SK-N-SH treated with all-trans-retinoic acid at 6 μM for 48 hours (cell line): ENCODE results near the gene PRKCI.
"Not testable (repeated sequence)": the region's sequence is repeated elsewhere in the genome, so short reads cannot be mapped to it uniquely, and the experiment has no call there.

Experiments
- ATAC-seq: fragments of 200-7000 bp; cut with Tn5 transposase; 3 replicates; pipeline ENCODE4 v1.9.1; 2020; ENCODE audit warnings: mild to moderate bottlenecking, moderate library complexity
- ARNTL ChIP-seq: fragments of 450-650 bp; formaldehyde crosslinking; IDR thresholded peaks from 2 replicates; pipeline ENCODE4 v1.5.0; 2020; ENCODE audit warnings: low read depth, mild to moderate bottlenecking, moderate library complexity, borderline replicate concordance
- BACH2 ChIP-seq: fragments of 250-450 bp; sonication (Bioruptor Pico); IDR thresholded peaks from 2 replicates; pipeline ENCODE4 v1.9.0; 2021; ENCODE audit warnings: mild to moderate bottlenecking, borderline replicate concordance
- CREB5 ChIP-seq: fragments of 250-450 bp; sonication (Bioruptor Pico); IDR thresholded peaks from 2 replicates; pipeline ENCODE4 v1.5.1; 2020; ENCODE audit warnings: low read depth, mild to moderate bottlenecking, moderate library complexity
- CSDC2 ChIP-seq: fragments of 250-450 bp; sonication (Bioruptor Pico); IDR thresholded peaks from 2 replicates; pipeline ENCODE4 v1.5.0; 2020; ENCODE audit warnings: mild to moderate bottlenecking, moderate library complexity
- CSRNP3 ChIP-seq: fragments of 250-450 bp; sonication (Bioruptor Pico); IDR thresholded peaks from 2 replicates; pipeline ENCODE4 v1.5.1; 2021; ENCODE audit warnings: mild to moderate bottlenecking, moderate library complexity
- ESRRG ChIP-seq: fragments of 250-450 bp; sonication (Bioruptor Pico); IDR thresholded peaks from 2 replicates; pipeline ENCODE4 v1.6.1; 2021; ENCODE audit warnings: mild to moderate bottlenecking
- GLIS3 ChIP-seq: fragments of 250-450 bp; sonication (Bioruptor Pico); IDR thresholded peaks from 2 replicates; pipeline ENCODE4 v1.5.0; 2020; ENCODE audit warnings: mild to moderate bottlenecking, moderate library complexity
- ISL1 ChIP-seq: fragments of 250-450 bp; sonication (Bioruptor Pico); IDR thresholded peaks from 2 replicates; pipeline ENCODE4 v2.1.2; 2022; ENCODE audit warnings: mild to moderate bottlenecking, moderate library complexity
- OSR1 ChIP-seq: fragments of 250-450 bp; sonication (Bioruptor Pico); IDR thresholded peaks from 2 replicates; pipeline ENCODE4 v1.8.0; 2022; ENCODE audit warnings: moderate library complexity, mild to moderate bottlenecking, inconsistent platforms
- PATZ1 ChIP-seq: fragments of 250-450 bp; sonication (Bioruptor Pico); IDR thresholded peaks from 2 replicates; pipeline ENCODE4 v1.8.0; 2020; ENCODE audit warnings: mild to moderate bottlenecking, moderate library complexity, borderline replicate concordance
- PPARA ChIP-seq: fragments of 250-450 bp; sonication (Bioruptor Pico); IDR thresholded peaks from 2 replicates; pipeline ENCODE4 v1.5.0; 2020; ENCODE audit warnings: mild to moderate bottlenecking, borderline replicate concordance
- RARB ChIP-seq: fragments of 250-450 bp; sonication (Bioruptor Pico); IDR thresholded peaks from 2 replicates; pipeline ENCODE4 v1.8.0; 2021; ENCODE audit warnings: mild to moderate bottlenecking, moderate library complexity
- TCF4 ChIP-seq: fragments of 250-450 bp; sonication (Bioruptor Pico); IDR thresholded peaks from 2 replicates; pipeline ENCODE4 v1.8.0; 2021; ENCODE audit warnings: mild to moderate bottlenecking, moderate library complexity, borderline replicate concordance
- TOX ChIP-seq: fragments of 250-450 bp; sonication (Bioruptor Pico); IDR thresholded peaks from 2 replicates; pipeline ENCODE4 v1.8.0; 2021; ENCODE audit warnings: mild to moderate bottlenecking, moderate library complexity, borderline replicate concordance
- TSHZ2 ChIP-seq: fragments of 250-450 bp; sonication (Bioruptor Pico); IDR thresholded peaks from 2 replicates; pipeline ENCODE4 v1.5.0; 2020; ENCODE audit warnings: mild to moderate bottlenecking, moderate library complexity
- ZC3H10 ChIP-seq: fragments of 250-450 bp; sonication (Bioruptor Pico); IDR thresholded peaks from 2 replicates; pipeline ENCODE4 v1.5.1; 2021; ENCODE audit warnings: mild to moderate bottlenecking, moderate library complexity
- ZFP30 ChIP-seq: fragments of 450-650 bp; formaldehyde crosslinking; IDR thresholded peaks from 2 replicates; pipeline ENCODE4 v1.5.0; 2022; ENCODE audit warnings: mild to moderate bottlenecking, moderate library complexity
- ZNF565 ChIP-seq: fragments of 450-650 bp; formaldehyde crosslinking; conservative IDR thresholded peaks from 2 replicates; pipeline ENCODE4 v1.5.0; 2020; ENCODE audit warnings: low read depth, mild to moderate bottlenecking, moderate library complexity

The PRKCI gene

GRCh38 chr3:170324962-170325361 lies 102.7 kb downstream of the PRKCI start:
- no peak for ATAC-seq
- TF ChIP-seq PPARA (CRISPR knock-in tag) (no peak), ARNTL (CRISPR knock-in tag) (no peak), TCF4 (no peak), OSR1 (no peak), ZFP30 (CRISPR knock-in tag) (no peak), ZNF565 (CRISPR knock-in tag) (no peak), ISL1 (no peak), CSRNP3 (no peak), CREB5 (CRISPR knock-in tag) (no peak)

GRCh38 chr3:170327040-170327808 lies 105.0 kb downstream of the PRKCI start:
- TF ChIP-seq ZC3H10 (CRISPR knock-in tag): no peak
- no peak for TF ChIP-seq PPARA (CRISPR knock-in tag)
- no peak for TF ChIP-seq PATZ1 (CRISPR knock-in tag)
- no peak for ATAC-seq

GRCh38 chr3:170327868-170328548 lies 105.8 kb downstream of the PRKCI start:
- not testable (repeated sequence) for ATAC-seq

- TF ChIP-seq TOX (CRISPR knock-in tag) (no peak), BACH2 (CRISPR knock-in tag) (no peak), PPARA (CRISPR knock-in tag) (no peak)
- peak; percentile 54 for ATAC-seq
Measured at GRCh38 chr3:170330366-170330765, 108.1 kb downstream of the PRKCI start.

- TF ChIP-seq ESRRG (CRISPR knock-in tag): no peak
- no peak for TF ChIP-seq ISL1
- TF ChIP-seq RARB (CRISPR knock-in tag): no peak
- TF ChIP-seq GLIS3: no peak
- no peak for TF ChIP-seq CSDC2 (CRISPR knock-in tag)
- no peak for TF ChIP-seq OSR1
- no peak for TF ChIP-seq TCF4
- TF ChIP-seq TSHZ2 (CRISPR knock-in tag): no peak
- no peak for TF ChIP-seq CREB5 (CRISPR knock-in tag)
- TF ChIP-seq CSRNP3: no peak
- no peak for TF ChIP-seq PATZ1 (CRISPR knock-in tag)
- TF ChIP-seq TOX (CRISPR knock-in tag): no peak
- ATAC-seq: no peak
Measured at GRCh38 chr3:170331143-170331542, 108.9 kb downstream of the PRKCI start.
